Ishikawa (cell line): ENCODE results near the gene AMPD1.

Experiments used
- CEBPB ChIP-seq: IDR thresholded peaks from 2 replicates; pipeline ENCODE4 v1.6.1; 2012
- CREB1 ChIP-seq: IDR thresholded peaks from 2 replicates; pipeline ENCODE4 v1.6.1; 2012; ENCODE audit warnings: low read depth
- EGR1 ChIP-seq: IDR thresholded peaks from 2 replicates; pipeline ENCODE4 v1.6.1; 2012
- EP300 ChIP-seq: IDR thresholded peaks from 2 replicates; pipeline ENCODE4 v1.6.1; 2012; ENCODE audit warnings: borderline replicate concordance
- FOXM1 ChIP-seq: IDR thresholded peaks from 2 replicates; pipeline ENCODE4 v1.6.1; 2012; ENCODE audit warnings: low read depth, borderline replicate concordance
- MAX ChIP-seq: IDR thresholded peaks from 2 replicates; pipeline ENCODE4 v1.6.1; 2012
- NFIC ChIP-seq: IDR thresholded peaks from 2 replicates; pipeline ENCODE4 v1.6.1; 2012
- RAD21 ChIP-seq: IDR thresholded peaks from 2 replicates; pipeline ENCODE4 v1.6.1; 2012; ENCODE audit warnings: low read depth
- REST ChIP-seq: IDR thresholded peaks from 2 replicates; pipeline ENCODE4 v1.6.1; 2012; ENCODE audit warnings: low read depth, mild to moderate bottlenecking
- TAF1 ChIP-seq: IDR thresholded peaks from 2 replicates; pipeline ENCODE4 v1.6.1; 2012; ENCODE audit warnings: low read depth, mild to moderate bottlenecking
- TCF12 ChIP-seq: IDR thresholded peaks from 2 replicates; pipeline ENCODE4 v1.6.1; 2012; ENCODE audit warnings: low read depth
- TEAD4 ChIP-seq: IDR thresholded peaks from 2 replicates; pipeline ENCODE4 v1.6.1; 2012
- USF1 ChIP-seq: IDR thresholded peaks from 2 replicates; pipeline ENCODE4 v1.6.1; 2012
- YY1 ChIP-seq: IDR thresholded peaks from 2 replicates; pipeline ENCODE4 v1.6.1; 2012; ENCODE audit warnings: low read depth
- ZBTB7A ChIP-seq: IDR thresholded peaks from 2 replicates; pipeline ENCODE4 v1.6.1; 2012; ENCODE audit warnings: low read depth

AMPD1 gene

GRCh38 chr1:114670083-114671010, 25.0 kb downstream of the AMPD1 start:
- no peak for TF ChIP-seq CEBPB
- TF ChIP-seq REST: no peak
- TF ChIP-seq TAF1: peak; percentile 74
- TF ChIP-seq EGR1: no peak
- no peak for TF ChIP-seq NFIC
- TF ChIP-seq RAD21: no peak
- TF ChIP-seq YY1: no peak
- TF ChIP-seq TEAD4: peak; percentile 19; the same call in 1 of the 2 replicates
- no peak for TF ChIP-seq FOXM1
- TF ChIP-seq MAX: peak; percentile 65

GRCh38 chr1:114669562-114670082, 25.7 kb downstream of the AMPD1 start, which contains the start of gene DENND2C:
DENND2C (minus strand) TSS chr1:114670049; CDS start chr1:114625984, 44,065 bp downstream.
- no peak for TF ChIP-seq CREB1
- no peak for TF ChIP-seq TAF1
- no peak for TF ChIP-seq EP300
- no peak for TF ChIP-seq TCF12
- no peak for TF ChIP-seq FOXM1
- no peak for TF ChIP-seq REST
- TF ChIP-seq EGR1: peak; percentile 92
- peak; percentile 89 for TF ChIP-seq ZBTB7A
- TF ChIP-seq TEAD4: no peak
- no peak; the same call in 1 of the 2 replicates for TF ChIP-seq RAD21
- TF ChIP-seq MAX: peak; percentile 68
- TF ChIP-seq NFIC: 0 out of 2 replicates have a peak, but pooled peaks have one; percentile 5
- no peak for TF ChIP-seq CEBPB
- TF ChIP-seq YY1: 0 out of 2 replicates have a peak, but pooled peaks have one; percentile 27
- no peak for TF ChIP-seq USF1

GRCh38 chr1:114668784-114669561, 26.4 kb downstream of the AMPD1 start:
- TF ChIP-seq NFIC (no peak), USF1 (no peak), MAX (no peak), FOXM1 (no peak), CEBPB (no peak), EP300 (no peak), TCF12 (no peak), ZBTB7A (no peak), EGR1 (no peak), YY1 (no peak), TEAD4 (no peak), CREB1 (no peak), TAF1 (no peak), REST (no peak), RAD21 (no peak)
